SK-N-SH (cell line): Measurements from ENCODE around the gene CALU. TPM values are rescaled to one million over a fixed set of nuclear protein-coding genes. Genes with fewer than 3 reads are reported as not detected.

Experiments used
- CTCF ChIA-PET: fragments of 300-600, 350-600 bp; formaldehyde crosslinking; extraction: SDS; loops from one replicate; lab custom pipeline; 2021; lab: Yijun Ruan, JAX
- POLR2A ChIA-PET: fragments of 350-600 bp; sonication (Branson Sonifier 250); formaldehyde crosslinking; extraction: SDS; loops from one replicate; lab custom pipeline; 2020; ENCODE audit warnings: antibody characterized with exemption, inconsistent platforms; lab: Yijun Ruan, JAX
- DNase-seq: peaks from one replicate; pipeline ENCODE4 v3.0.0; 2012
- H2AFZ ChIP-seq: fragments of 200-600 bp; sonication (generic); 2 replicates; pipeline ENCODE4 v1.8.1; 2016; ENCODE audit warnings: antibody characterized with exemption, mild to moderate bottlenecking, low read depth
- H3F3A ChIP-seq: fragments of 200-600 bp; sonication (generic); replicated peaks from 2 replicates; pipeline ENCODE3; 2016; ENCODE audit warnings: antibody characterized with exemption, mild to moderate bottlenecking; ENCODE audit not compliant: insufficient read depth
- H3K27ac ChIP-seq, 2 experiments: fragments of 200-500 bp in 1 of 2; fragments of 200-600 bp in 1 of 2; sonication (Bioruptor generic) in 1 of 2; sonication (generic), shearing (Covaris generic) in 1 of 2; 2 replicates each; pipeline versions ENCODE4 v1.5.1 to v1.6.1; 2014 to 2016; ENCODE audit warnings: low read depth in 2 of 2, inconsistent platforms in 1 of 2, low read length in 1 of 2, mild to moderate bottlenecking in 1 of 2, mixed read lengths in 1 of 2
- H3K27me3 ChIP-seq: fragments of 200-600 bp; sonication (generic), shearing (Covaris generic); 2 replicates; pipeline ENCODE4 v1.6.1; 2016; ENCODE audit warnings: mixed run types; ENCODE audit not compliant: insufficient read depth
- H3K36me3 ChIP-seq, 2 experiments: fragments of 200-500 bp in 1 of 2; fragments of 200-600 bp in 1 of 2; sonication (Bioruptor generic) in 1 of 2; sonication (generic) in 1 of 2; replicated peaks in 1 of 2; 2 replicates each; pipeline versions ENCODE3 to v1.5.1; 2014 to 2016; ENCODE audit warnings: low read length in 1 of 2, mild to moderate bottlenecking in 1 of 2; ENCODE audit not compliant: insufficient read depth in 2 of 2, control insufficient read depth in 1 of 2
- H3K4me1 ChIP-seq, 2 experiments: fragments of 200-500 bp in 1 of 2; fragments of 200-600 bp in 1 of 2; sonication (Bioruptor generic) in 1 of 2; sonication (generic), shearing (Covaris generic) in 1 of 2; 2 replicates each; pipeline versions ENCODE4 v1.5.1 to v1.6.1; 2014 to 2016; ENCODE audit warnings: low read depth in 1 of 2, low read length in 1 of 2, mixed run types in 1 of 2; ENCODE audit not compliant: insufficient read depth in 2 of 2, control insufficient read depth in 1 of 2
- H3K4me2 ChIP-seq: fragments of 200-600 bp; sonication (generic), shearing (Covaris generic); 2 replicates; pipeline ENCODE4 v1.6.1; 2017; ENCODE audit warnings: mixed run types
- H3K4me3 ChIP-seq, 2 experiments: fragments of 200-500 bp in 1 of 2; fragments of 200-600 bp in 1 of 2; sonication (Bioruptor generic) in 1 of 2; sonication (generic), shearing (Covaris generic) in 1 of 2; 2 replicates each; pipeline versions ENCODE4 v1.5.1 to v1.8.1; 2014 to 2016; ENCODE audit warnings: low read depth in 2 of 2, inconsistent platforms in 1 of 2, low read length in 1 of 2, mild to moderate bottlenecking in 1 of 2, mixed read lengths in 1 of 2, moderate library complexity in 1 of 2
- H3K79me2 ChIP-seq: fragments of 200-600 bp; sonication (generic); 2 replicates; pipeline ENCODE4 v1.8.1; 2017; ENCODE audit warnings: mild to moderate bottlenecking; ENCODE audit not compliant: insufficient read depth
- H3K9ac ChIP-seq: fragments of 200-600 bp; sonication (generic); 2 replicates; pipeline ENCODE4 v1.6.1; 2017; ENCODE audit warnings: mixed run types
- H3K9me2 ChIP-seq: fragments of 200-600 bp; sonication (generic); 2 replicates; pipeline ENCODE4 v1.6.1; 2017; ENCODE audit warnings: mixed run types
- H3K9me3 ChIP-seq: fragments of 200-600 bp; sonication (generic); 2 replicates; pipeline ENCODE4 v1.6.1; 2017; ENCODE audit warnings: mixed run types, mild to moderate bottlenecking, moderate library complexity
- H4K20me1 ChIP-seq: fragments of 200-600 bp; sonication (generic); 2 replicates; pipeline ENCODE4 v1.6.1; 2017; ENCODE audit warnings: mild to moderate bottlenecking, mixed run types; ENCODE audit not compliant: insufficient read depth
- CHD2 ChIP-seq: fragments of 150-350 bp; IDR thresholded peaks from 2 replicates; pipeline ENCODE4 v1.6.1; 2018; ENCODE audit warnings: low read length; ENCODE audit not compliant: partially characterized antibody
- ELF1 ChIP-seq: IDR thresholded peaks from 2 replicates; pipeline ENCODE4 v1.4.0; 2012
- FOXJ3 ChIP-seq: sonication (generic); formaldehyde crosslinking; IDR thresholded peaks from 2 replicates; pipeline ENCODE4 v1.5.1; 2020; ENCODE audit warnings: mild to moderate bottlenecking, missing genetic modification reagents
- FOXM1 ChIP-seq: IDR thresholded peaks from 2 replicates; pipeline ENCODE4 v1.4.0; 2012; ENCODE audit warnings: low read depth, mild to moderate bottlenecking
- GABPA ChIP-seq: IDR thresholded peaks from 2 replicates; pipeline ENCODE4 v1.4.0; 2012; ENCODE audit warnings: low read depth, mild to moderate bottlenecking
- GATA2 ChIP-seq: sonication (generic); formaldehyde crosslinking; IDR thresholded peaks from 2 replicates; pipeline ENCODE4 v1.5.0; 2020; ENCODE audit warnings: mild to moderate bottlenecking, missing genetic modification reagents
- JUND ChIP-seq: IDR thresholded peaks from 2 replicates; pipeline ENCODE4 v1.4.0; 2012
- POLR2AphosphoS5 ChIP-seq: IDR thresholded peaks from 2 replicates; pipeline ENCODE4 v1.6.1; 2012; ENCODE audit warnings: low read depth, low read length
- RAD21 ChIP-seq: IDR thresholded peaks from 2 replicates; pipeline ENCODE4 v1.6.1; 2012; ENCODE audit warnings: mild to moderate bottlenecking, low read length
- RFX5 ChIP-seq: IDR thresholded peaks from 2 replicates; pipeline ENCODE4 v1.6.1; 2012; ENCODE audit warnings: mild to moderate bottlenecking, improper control_type of control experiment, low read length
- SMC3 ChIP-seq: IDR thresholded peaks from 2 replicates; pipeline ENCODE4 v1.6.1; 2012; ENCODE audit warnings: low read depth, low read length, improper control_type of control experiment
- TAF1 ChIP-seq: IDR thresholded peaks from 2 replicates; pipeline ENCODE4 v1.6.1; 2012; ENCODE audit warnings: low read depth, mild to moderate bottlenecking, low read length, moderate library complexity, borderline replicate concordance
- TCF12 ChIP-seq: IDR thresholded peaks from 2 replicates; pipeline ENCODE4 v1.4.0; 2012
- TEAD4 ChIP-seq: IDR thresholded peaks from 2 replicates; pipeline ENCODE4 v1.4.0; 2012; ENCODE audit warnings: mild to moderate bottlenecking, borderline replicate concordance; ENCODE audit not compliant: insufficient read depth
- USF1 ChIP-seq: IDR thresholded peaks from 2 replicates; pipeline ENCODE4 v1.4.0; 2012; ENCODE audit warnings: low read depth, borderline replicate concordance
- ZBTB33 ChIP-seq: IDR thresholded peaks from 2 replicates; pipeline ENCODE4 v1.4.0; 2012; ENCODE audit warnings: low read depth, borderline replicate concordance
- WGBS: methylation state at CpG from one replicate; pipeline ENCODE4 v1.1.6; 2017; ENCODE audit warnings: low lambda C conversion rate; 5-methylcytosine and 5-hydroxymethylcytosine counted together
- polyA plus RNA-seq, 3 experiments: library from polyadenylated mRNA; depleted of rRNA; stranded (reverse); fragments of >200 nt; gene quantifications; 2 replicates each; pipeline ENCODE4 v1.2.3, GENCODE V29; 2012
- TF ChIP-seq, protein P1 (sequence below): IDR thresholded peaks from 2 replicates; pipeline ENCODE4 v1.6.1; 2012; ENCODE audit warnings: mild to moderate bottlenecking, low read depth, low read length, moderate library complexity
- TF ChIP-seq, protein P2 (sequence below): IDR thresholded peaks from 2 replicates; pipeline ENCODE4; 2012
- TF ChIP-seq, protein P3 (sequence below): fragments of 150-350 bp; IDR thresholded peaks from 2 replicates; pipeline ENCODE4 v1.6.1; 2016; ENCODE audit warnings: mild to moderate bottlenecking, low read depth, low read length
- TF ChIP-seq, protein P4 (sequence below): fragments of 200-600 bp; sonication (generic); IDR thresholded peaks from 2 replicates; pipeline ENCODE4 v1.6.1; 2017; ENCODE audit warnings: antibody characterized with exemption, mild to moderate bottlenecking, moderate library complexity

Gene CALU
- polyA plus RNA-seq, 1 of the 3 experiments (the other 2 are of a cell fraction): 195 TPM

DNA sequence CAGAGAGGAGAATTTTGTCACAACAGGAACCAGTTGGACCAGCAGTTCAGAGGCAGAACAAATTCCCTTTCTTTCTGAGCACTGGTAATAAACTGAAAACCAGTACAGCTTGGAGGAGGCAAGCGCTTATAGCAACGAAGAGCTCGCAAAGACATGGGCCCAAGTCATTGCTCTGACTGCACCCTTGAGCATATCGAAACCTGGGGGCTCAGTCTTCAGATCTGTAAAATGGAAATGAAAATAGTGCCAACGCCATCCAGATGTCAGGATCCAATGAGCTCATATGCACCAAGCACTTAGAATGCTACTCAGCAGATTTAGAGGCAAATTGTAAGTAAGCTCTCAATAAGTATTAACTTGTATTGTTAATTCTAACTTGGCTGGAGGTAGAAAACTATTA, 14.4 kb upstream of the CALU start:
- WGBS: 74% methylated on average over 5 of the region's 5 CpGs
- Histone ChIP-seq H3K79me2 (no peaks in the 10 kb centered on the region), H2AFZ (no peak overlapping the region), H3K36me3 (no peaks in the 10 kb centered on the region), H3K9me2 (no peaks in the 10 kb centered on the region), H3K9me3 (no peaks in the 10 kb centered on the region), H3K9ac (no peak overlapping the region), H3K27ac (no peak overlapping the region), H3K4me3 (no peak overlapping the region), H3K27me3 (no peaks in the 10 kb centered on the region), H3K4me2 (no peak overlapping the region), H3F3A (no peaks in the 10 kb centered on the region), H3K4me1 (no peaks in the 10 kb centered on the region), H4K20me1 (no peaks in the 10 kb centered on the region)
- DNase-seq: no peak
- ChIA-PET POLR2A (no interaction called here), CTCF (interaction anchor here (0.7 to 2.8 kb wide), 5 partner anchors 10 to 159 kb away, joined by 3 to 9 read pairs (median 6); partner anchors contain the start of gene CALU)
- no peak for TF ChIP-seq USF1
- TF ChIP-seq, protein P1, sequence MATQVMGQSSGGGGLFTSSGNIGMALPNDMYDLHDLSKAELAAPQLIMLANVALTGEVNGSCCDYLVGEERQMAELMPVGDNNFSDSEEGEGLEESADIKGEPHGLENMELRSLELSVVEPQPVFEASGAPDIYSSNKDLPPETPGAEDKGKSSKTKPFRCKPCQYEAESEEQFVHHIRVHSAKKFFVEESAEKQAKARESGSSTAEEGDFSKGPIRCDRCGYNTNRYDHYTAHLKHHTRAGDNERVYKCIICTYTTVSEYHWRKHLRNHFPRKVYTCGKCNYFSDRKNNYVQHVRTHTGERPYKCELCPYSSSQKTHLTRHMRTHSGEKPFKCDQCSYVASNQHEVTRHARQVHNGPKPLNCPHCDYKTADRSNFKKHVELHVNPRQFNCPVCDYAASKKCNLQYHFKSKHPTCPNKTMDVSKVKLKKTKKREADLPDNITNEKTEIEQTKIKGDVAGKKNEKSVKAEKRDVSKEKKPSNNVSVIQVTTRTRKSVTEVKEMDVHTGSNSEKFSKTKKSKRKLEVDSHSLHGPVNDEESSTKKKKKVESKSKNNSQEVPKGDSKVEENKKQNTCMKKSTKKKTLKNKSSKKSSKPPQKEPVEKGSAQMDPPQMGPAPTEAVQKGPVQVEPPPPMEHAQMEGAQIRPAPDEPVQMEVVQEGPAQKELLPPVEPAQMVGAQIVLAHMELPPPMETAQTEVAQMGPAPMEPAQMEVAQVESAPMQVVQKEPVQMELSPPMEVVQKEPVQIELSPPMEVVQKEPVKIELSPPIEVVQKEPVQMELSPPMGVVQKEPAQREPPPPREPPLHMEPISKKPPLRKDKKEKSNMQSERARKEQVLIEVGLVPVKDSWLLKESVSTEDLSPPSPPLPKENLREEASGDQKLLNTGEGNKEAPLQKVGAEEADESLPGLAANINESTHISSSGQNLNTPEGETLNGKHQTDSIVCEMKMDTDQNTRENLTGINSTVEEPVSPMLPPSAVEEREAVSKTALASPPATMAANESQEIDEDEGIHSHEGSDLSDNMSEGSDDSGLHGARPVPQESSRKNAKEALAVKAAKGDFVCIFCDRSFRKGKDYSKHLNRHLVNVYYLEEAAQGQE: no peak
- TF ChIP-seq ELF1: no peak
- TF ChIP-seq POLR2AphosphoS5: no peak
- TF ChIP-seq FOXM1: no peak
- no peak for TF ChIP-seq TAF1
- TF ChIP-seq ZBTB33: no peak
- TF ChIP-seq CHD2: no peak
- TF ChIP-seq TEAD4: no peak
- TF ChIP-seq TCF12: no peak
- no peak for TF ChIP-seq FOXJ3
- no peak for TF ChIP-seq RFX5
- no peak for TF ChIP-seq JUND
- TF ChIP-seq, protein P2, sequence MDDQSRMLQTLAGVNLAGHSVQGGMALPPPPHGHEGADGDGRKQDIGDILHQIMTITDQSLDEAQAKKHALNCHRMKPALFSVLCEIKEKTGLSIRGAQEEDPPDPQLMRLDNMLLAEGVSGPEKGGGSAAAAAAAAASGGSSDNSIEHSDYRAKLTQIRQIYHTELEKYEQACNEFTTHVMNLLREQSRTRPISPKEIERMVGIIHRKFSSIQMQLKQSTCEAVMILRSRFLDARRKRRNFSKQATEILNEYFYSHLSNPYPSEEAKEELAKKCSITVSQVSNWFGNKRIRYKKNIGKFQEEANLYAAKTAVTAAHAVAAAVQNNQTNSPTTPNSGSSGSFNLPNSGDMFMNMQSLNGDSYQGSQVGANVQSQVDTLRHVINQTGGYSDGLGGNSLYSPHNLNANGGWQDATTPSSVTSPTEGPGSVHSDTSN: no peak
- no peak for TF ChIP-seq RAD21
- TF ChIP-seq GATA2 (CRISPR knock-in tag): no peak
- TF ChIP-seq, protein P3, sequence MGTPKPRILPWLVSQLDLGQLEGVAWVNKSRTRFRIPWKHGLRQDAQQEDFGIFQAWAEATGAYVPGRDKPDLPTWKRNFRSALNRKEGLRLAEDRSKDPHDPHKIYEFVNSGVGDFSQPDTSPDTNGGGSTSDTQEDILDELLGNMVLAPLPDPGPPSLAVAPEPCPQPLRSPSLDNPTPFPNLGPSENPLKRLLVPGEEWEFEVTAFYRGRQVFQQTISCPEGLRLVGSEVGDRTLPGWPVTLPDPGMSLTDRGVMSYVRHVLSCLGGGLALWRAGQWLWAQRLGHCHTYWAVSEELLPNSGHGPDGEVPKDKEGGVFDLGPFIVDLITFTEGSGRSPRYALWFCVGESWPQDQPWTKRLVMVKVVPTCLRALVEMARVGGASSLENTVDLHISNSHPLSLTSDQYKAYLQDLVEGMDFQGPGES: no peak
- TF ChIP-seq GABPA: no peak
- TF ChIP-seq, protein P4, sequence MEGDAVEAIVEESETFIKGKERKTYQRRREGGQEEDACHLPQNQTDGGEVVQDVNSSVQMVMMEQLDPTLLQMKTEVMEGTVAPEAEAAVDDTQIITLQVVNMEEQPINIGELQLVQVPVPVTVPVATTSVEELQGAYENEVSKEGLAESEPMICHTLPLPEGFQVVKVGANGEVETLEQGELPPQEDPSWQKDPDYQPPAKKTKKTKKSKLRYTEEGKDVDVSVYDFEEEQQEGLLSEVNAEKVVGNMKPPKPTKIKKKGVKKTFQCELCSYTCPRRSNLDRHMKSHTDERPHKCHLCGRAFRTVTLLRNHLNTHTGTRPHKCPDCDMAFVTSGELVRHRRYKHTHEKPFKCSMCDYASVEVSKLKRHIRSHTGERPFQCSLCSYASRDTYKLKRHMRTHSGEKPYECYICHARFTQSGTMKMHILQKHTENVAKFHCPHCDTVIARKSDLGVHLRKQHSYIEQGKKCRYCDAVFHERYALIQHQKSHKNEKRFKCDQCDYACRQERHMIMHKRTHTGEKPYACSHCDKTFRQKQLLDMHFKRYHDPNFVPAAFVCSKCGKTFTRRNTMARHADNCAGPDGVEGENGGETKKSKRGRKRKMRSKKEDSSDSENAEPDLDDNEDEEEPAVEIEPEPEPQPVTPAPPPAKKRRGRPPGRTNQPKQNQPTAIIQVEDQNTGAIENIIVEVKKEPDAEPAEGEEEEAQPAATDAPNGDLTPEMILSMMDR: no peak
- no peak for TF ChIP-seq SMC3
